Measurements from ENCODE around the gene TMEM178B. TPM values are rescaled to one million over a fixed set of nuclear protein-coding genes. Genes with fewer than 3 reads are reported as not detected.

Gene TMEM178B
- total and polyA plus RNA-seq, 10 of the 15 experiments (the other 5 are each of a cell fraction or from before 2014, with no cell fraction given): 0.01 to 1.1 (median 0.04) TPM; not detected in 2

DNA sequence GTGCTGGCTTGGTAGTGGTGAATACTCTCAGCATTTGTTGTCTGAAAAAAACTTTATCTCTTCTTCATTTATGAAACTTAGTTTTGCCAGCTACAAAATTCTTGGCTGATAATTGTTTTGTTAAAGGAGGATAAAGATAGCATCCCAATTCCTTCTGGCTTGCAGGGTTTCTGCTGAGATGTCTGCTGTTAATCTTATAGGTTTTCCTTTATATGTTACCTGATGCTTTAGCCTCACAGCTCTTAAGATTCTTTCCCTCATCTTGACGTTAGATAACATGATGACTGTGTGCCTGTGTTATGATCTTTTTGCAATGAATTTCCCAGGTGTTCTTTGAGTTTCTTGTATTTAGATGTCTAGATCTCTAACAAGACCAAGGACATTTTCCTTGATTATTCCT lies 49.2 kb upstream of the TMEM178B start:
- CTCF ChIA-PET: interaction anchor here (1.0 to 1.8 kb wide), 3 partner anchors 10 to 13 kb away, joined by 4 to 5 read pairs (median 4); partner anchors contain the start of gene MRPS33
- no TSS peak for BruUV-seq (replicated peaks)
- Histone ChIP-seq H4K20me1 (ENCODE audit: control insufficient read depth, insufficient read depth) (no peaks in the 10 kb centered on the region), H3K4me3 (no peak overlapping the region), H3K9me3 (replicated peaks; ENCODE audit: control insufficient read depth, insufficient read depth, low read length) (peaks cover 2% of the 10 kb centered on the region; the same call in 2 of the 3 replicates), H3K27me3 (replicated peaks in 1 of 2; ENCODE audit: control insufficient read depth in 2 of 2, insufficient read depth in 2 of 2, low read length in 1 of 2) (no peaks in the 10 kb centered on the region), H3K9ac (ENCODE audit: control insufficient read depth, insufficient read depth, low read length) (no peak overlapping the region), H3K4me1 (ENCODE audit: control insufficient read depth, insufficient read depth, low read length) (no peaks in the 10 kb centered on the region), H2AFZ (ENCODE audit: control insufficient read depth, low read depth, low read length) (no peak overlapping the region), H3K36me3 (ENCODE audit: control insufficient read depth in 2 of 2, insufficient read depth in 2 of 2, low read length in 1 of 2) (no peaks in the 10 kb centered on the region), H3K27ac (ENCODE audit: control insufficient read depth, insufficient read depth) (no peak overlapping the region), H3K4me2 (ENCODE audit: control insufficient read depth, insufficient read depth) (no peak overlapping the region), H3K79me2 (ENCODE audit: control insufficient read depth, insufficient read depth, low read length) (no peaks in the 10 kb centered on the region)
- intact Hi-C loops (cut with micrococcal nuclease; ENCODE audit: unreplicated experiment) (no loop called here), in situ Hi-C loops (cut with MboI) (no loop called here)
- WGBS (ENCODE audit: insufficient coverage, insufficient replicate concordance, low lambda C conversion rate, missing lambda C conversion rate): 45% methylated on average over 1 of the region's 1 CpG
- ATAC-seq: no peak
- POLR2A ChIA-PET: no interaction called here
- RAD21 ChIA-PET (ENCODE audit: unreplicated experiment): no interaction called here
- DNase-seq (ENCODE audit: low read depth, low spot score): no peak
- TF ChIP-seq ZZZ3 (IDR thresholded peaks at IDR 0.05; ENCODE audit: control insufficient read depth, insufficient read length, low read depth): no peak
- FAIRE-seq: no peak
- SMC1A ChIA-PET (ENCODE audit: uncharacterized antibody, unreplicated experiment): interaction anchor here (2.7 kb wide), 1 partner anchor 11 kb away, joined by 9 read pairs; the partner anchor contains the start of gene MRPS33

DNA sequence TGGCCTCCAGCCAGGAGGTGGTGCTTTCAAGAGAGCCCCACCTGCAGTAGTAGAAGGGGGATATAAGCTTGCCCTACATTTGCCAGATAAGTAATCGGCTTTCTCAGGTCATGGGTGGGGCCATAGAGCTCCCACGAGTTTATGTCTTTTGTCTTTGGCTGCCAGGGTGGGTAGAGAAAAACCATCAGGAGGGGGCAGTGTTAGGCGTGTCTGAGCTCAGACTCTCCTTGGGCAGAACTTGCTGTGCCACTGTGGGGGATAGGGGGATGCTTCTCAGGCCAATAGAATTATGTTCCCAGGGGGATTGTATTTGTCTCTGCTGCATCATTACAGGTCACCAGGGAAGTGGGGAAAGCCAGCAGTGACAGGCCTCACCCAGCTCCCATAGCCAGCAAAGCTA lies 46.8 kb upstream of the TMEM178B start:
- 21% methylated on average over 3 of the region's 3 CpGs for WGBS (ENCODE audit: insufficient coverage, insufficient replicate concordance, low lambda C conversion rate, missing lambda C conversion rate)
- no peak for FAIRE-seq
- CTCF ChIA-PET: interaction anchor here (0.8 to 0.9 kb wide), 2 partner anchors 408 to 625 kb away, joined by 3 read pairs; no protein-coding TSS in a partner anchor
- Histone ChIP-seq H3K4me1 (ENCODE audit: control insufficient read depth, insufficient read depth, low read length) (no peaks in the 10 kb centered on the region), H3K9ac (ENCODE audit: control insufficient read depth, insufficient read depth, low read length) (no peak overlapping the region), H3K79me2 (ENCODE audit: control insufficient read depth, insufficient read depth, low read length) (no peaks in the 10 kb centered on the region), H3K27ac (ENCODE audit: control insufficient read depth, insufficient read depth) (no peak overlapping the region), H3K36me3 (ENCODE audit: control insufficient read depth in 2 of 2, insufficient read depth in 2 of 2, low read length in 1 of 2) (no peaks in the 10 kb centered on the region), H3K9me3 (replicated peaks; ENCODE audit: control insufficient read depth, insufficient read depth, low read length) (peaks cover 2% of the 10 kb centered on the region; the same call in 2 of the 3 replicates), H3K4me3 (no peak overlapping the region), H3K27me3 (replicated peaks in 1 of 2; ENCODE audit: control insufficient read depth in 2 of 2, insufficient read depth in 2 of 2, low read length in 1 of 2) (no peaks in the 10 kb centered on the region), H2AFZ (ENCODE audit: control insufficient read depth, low read depth, low read length) (no peak overlapping the region), H4K20me1 (ENCODE audit: control insufficient read depth, insufficient read depth) (no peaks in the 10 kb centered on the region), H3K4me2 (ENCODE audit: control insufficient read depth, insufficient read depth) (no peak overlapping the region)
- RAD21 ChIA-PET (ENCODE audit: unreplicated experiment): interaction anchor here (1.0 to 1.2 kb wide), 2 partner anchors 12 to 204 kb away, joined by 3 read pairs; partner anchors contain the start of gene MRPS33
- SMC1A ChIA-PET (ENCODE audit: uncharacterized antibody, unreplicated experiment): no interaction called here
- no peak for DNase-seq (ENCODE audit: low read depth, low spot score)
- in situ Hi-C loops (cut with MboI) (no loop called here), intact Hi-C loops (cut with micrococcal nuclease; ENCODE audit: unreplicated experiment) (no loop called here)
- no TSS peak for BruUV-seq (replicated peaks)
- ATAC-seq: no peak
- POLR2A ChIA-PET: no interaction called here
- TF ChIP-seq, protein P1, sequence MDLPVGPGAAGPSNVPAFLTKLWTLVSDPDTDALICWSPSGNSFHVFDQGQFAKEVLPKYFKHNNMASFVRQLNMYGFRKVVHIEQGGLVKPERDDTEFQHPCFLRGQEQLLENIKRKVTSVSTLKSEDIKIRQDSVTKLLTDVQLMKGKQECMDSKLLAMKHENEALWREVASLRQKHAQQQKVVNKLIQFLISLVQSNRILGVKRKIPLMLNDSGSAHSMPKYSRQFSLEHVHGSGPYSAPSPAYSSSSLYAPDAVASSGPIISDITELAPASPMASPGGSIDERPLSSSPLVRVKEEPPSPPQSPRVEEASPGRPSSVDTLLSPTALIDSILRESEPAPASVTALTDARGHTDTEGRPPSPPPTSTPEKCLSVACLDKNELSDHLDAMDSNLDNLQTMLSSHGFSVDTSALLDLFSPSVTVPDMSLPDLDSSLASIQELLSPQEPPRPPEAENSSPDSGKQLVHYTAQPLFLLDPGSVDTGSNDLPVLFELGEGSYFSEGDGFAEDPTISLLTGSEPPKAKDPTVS (IDR thresholded peaks at IDR 0.05; ENCODE audit: low read depth, low read length): no peak
- no peak for TF ChIP-seq NR2F1 (conservative IDR thresholded peaks at IDR 0.05)
- TF ChIP-seq, protein P2, sequence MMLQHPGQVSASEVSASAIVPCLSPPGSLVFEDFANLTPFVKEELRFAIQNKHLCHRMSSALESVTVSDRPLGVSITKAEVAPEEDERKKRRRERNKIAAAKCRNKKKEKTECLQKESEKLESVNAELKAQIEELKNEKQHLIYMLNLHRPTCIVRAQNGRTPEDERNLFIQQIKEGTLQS (IDR thresholded peaks at IDR 0.05; ENCODE audit: borderline replicate concordance, extremely low read depth, low read depth, low read length): no peak
- TF ChIP-seq MEF2B (IDR thresholded peaks at IDR 0.05; ENCODE audit: partially characterized antibody, poor library complexity, severe bottlenecking): no peak
- TF ChIP-seq LARP7 (IDR thresholded peaks at IDR 0.05): no peak
- no peak for TF ChIP-seq GABPA (IDR thresholded peaks at IDR 0.05; ENCODE audit: low read depth)
- no peak for TF ChIP-seq TBL1XR1 (IDR thresholded peaks at IDR 0.05; ENCODE audit: low read depth, low read length)
- no peak for TF ChIP-seq NRF1 (conservative IDR thresholded peaks at IDR 0.05; ENCODE audit: low read depth, low read length)
- TF ChIP-seq, protein P3, sequence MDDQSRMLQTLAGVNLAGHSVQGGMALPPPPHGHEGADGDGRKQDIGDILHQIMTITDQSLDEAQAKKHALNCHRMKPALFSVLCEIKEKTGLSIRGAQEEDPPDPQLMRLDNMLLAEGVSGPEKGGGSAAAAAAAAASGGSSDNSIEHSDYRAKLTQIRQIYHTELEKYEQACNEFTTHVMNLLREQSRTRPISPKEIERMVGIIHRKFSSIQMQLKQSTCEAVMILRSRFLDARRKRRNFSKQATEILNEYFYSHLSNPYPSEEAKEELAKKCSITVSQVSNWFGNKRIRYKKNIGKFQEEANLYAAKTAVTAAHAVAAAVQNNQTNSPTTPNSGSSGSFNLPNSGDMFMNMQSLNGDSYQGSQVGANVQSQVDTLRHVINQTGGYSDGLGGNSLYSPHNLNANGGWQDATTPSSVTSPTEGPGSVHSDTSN (IDR thresholded peaks at IDR 0.05; ENCODE audit: insufficient replicate concordance, low read depth, low read length): no peak
- no peak for TF ChIP-seq CHD4 (IDR thresholded peaks at IDR 0.05)
- no peak for TF ChIP-seq NFYA (IDR thresholded peaks at IDR 0.05; ENCODE audit: borderline replicate concordance, low read depth, low read length)

Measured in GM12878 (cell line).